Activated naive CD4-positive, alpha-beta T cell treated with Interleukin-2 at 50 U/mL for 16 hours (primary cell): ENCODE measurements around the gene IFT25.

Experiments
- DNase-seq: peaks from one replicate; pipeline ENCODE4 v3.0.0-alpha.2; 2020

IFT25 gene

GRCh38 chr1:53956308-53957168, 11.0 kb upstream of the IFT25 start:
- DNase-seq, result no peak

- DNase-seq, result no peak
Observed at GRCh38 chr1:53954128-53954527, 8.6 kb upstream of the IFT25 start.

GRCh38 chr1:53951697-53952096, 6.2 kb upstream of the IFT25 start:
- DNase-seq, result no peak

- no peak for DNase-seq
Observed at GRCh38 chr1:53949023-53949990, 3.8 kb upstream of the IFT25 start.

GRCh38 chr1:53948291-53948690, 2.8 kb upstream of the IFT25 start:
- no peak for DNase-seq

- no peak for DNase-seq
Observed at GRCh38 chr1:53947172-53947907, 1.8 kb upstream of the IFT25 start.

GRCh38 chr1:53946252-53947171, 1.0 kb upstream of the IFT25 start, which contains the start of gene LRRC42:
Gene LRRC42 (plus strand): TSS chr1:53946350. CDS start chr1:53952000, 5,650 bp downstream.
- DNase-seq, result no peak

GRCh38 chr1:53945183-53945432, 391 bp downstream of the IFT25 start:
- no peak for DNase-seq

GRCh38 chr1:53944469-53945182, 873 bp downstream of the IFT25 start:
- no peak for DNase-seq

- no peak for DNase-seq
Observed at GRCh38 chr1:53943490-53944043, 1.9 kb downstream of the IFT25 start.

- no peak for DNase-seq
Observed at GRCh38 chr1:53943090-53943489, 2.4 kb downstream of the IFT25 start.

- no peak for DNase-seq
Observed at GRCh38 chr1:53942127-53942957, 3.2 kb downstream of the IFT25 start.

GRCh38 chr1:53938136-53938830, 7.2 kb downstream of the IFT25 start:
- DNase-seq, result no peak

GRCh38 chr1:53936430-53936829, 9.1 kb downstream of the IFT25 start:
- DNase-seq, result no peak

- DNase-seq, result no peak
Observed at GRCh38 chr1:53934170-53934765, 11.2 kb downstream of the IFT25 start.

GRCh38 chr1:53931523-53931922, 14.0 kb downstream of the IFT25 start:
- no peak for DNase-seq

GRCh38 chr1:53930932-53931331, 14.6 kb downstream of the IFT25 start:
- DNase-seq, result no peak

- DNase-seq, result no peak
Observed at GRCh38 chr1:53929246-53929960, 16.1 kb downstream of the IFT25 start.
